ENCODE results near the gene SYNM.

Gene SYNM

GRCh38 chr15:99114511-99115299, 9.8 kb downstream of the SYNM start:
- no peak for DNase-seq (ENCODE audit: low read depth)
- TF ChIP-seq CTCF (IDR thresholded peaks at IDR 0.05; ENCODE audit: insufficient read depth, low read depth, low read length, missing control alignments), result no peak
- H3K4me3 ChIP-seq (ENCODE audit: low read length), result no peak overlapping the region

GRCh38 chr15:99115300-99116215, 10.7 kb downstream of the SYNM start:
- no peak for TF ChIP-seq CTCF (IDR thresholded peaks at IDR 0.05; ENCODE audit: insufficient read depth, low read depth, low read length, missing control alignments)
- no peak for DNase-seq (ENCODE audit: low read depth)
- no peak overlapping the region for H3K4me3 ChIP-seq (ENCODE audit: low read length)

GRCh38 chr15:99117111-99117510, 12.2 kb downstream of the SYNM start:
- no peak overlapping the region for H3K4me3 ChIP-seq (ENCODE audit: low read length)
- DNase-seq (ENCODE audit: low read depth), result no peak
- TF ChIP-seq CTCF (IDR thresholded peaks at IDR 0.05; ENCODE audit: insufficient read depth, low read depth, low read length, missing control alignments), result no peak

- TF ChIP-seq CTCF (IDR thresholded peaks at IDR 0.05; ENCODE audit: insufficient read depth, low read depth, low read length, missing control alignments), result no peak
- DNase-seq (ENCODE audit: low read depth), result no peak
- H3K4me3 ChIP-seq (ENCODE audit: low read length), result no peak overlapping the region
Observed at GRCh38 chr15:99117563-99118257, 12.8 kb downstream of the SYNM start.

- no peak overlapping the region for H3K4me3 ChIP-seq (ENCODE audit: low read length)
- TF ChIP-seq CTCF (IDR thresholded peaks at IDR 0.05; ENCODE audit: insufficient read depth, low read depth, low read length, missing control alignments), result no peak
- no peak for DNase-seq (ENCODE audit: low read depth)
Observed at GRCh38 chr15:99118258-99118632, 13.4 kb downstream of the SYNM start.

- TF ChIP-seq CTCF (IDR thresholded peaks at IDR 0.05; ENCODE audit: insufficient read depth, low read depth, low read length, missing control alignments), result no peak
- H3K4me3 ChIP-seq (ENCODE audit: low read length), result no peak overlapping the region
- no peak for DNase-seq (ENCODE audit: low read depth)
Observed at GRCh38 chr15:99118801-99119546, 14.1 kb downstream of the SYNM start.
